ENCODE data around the gene CNTN3. TPM values are rescaled to one million over a fixed set of nuclear protein-coding genes. Genes with fewer than 3 reads are reported as not detected.

Gene CNTN3
- total and polyA plus RNA-seq, 2 of the 13 experiments (the other 11 are each of a cell fraction or from before 2014, with no cell fraction given): not detected

- no peak overlapping the region for H3K9ac ChIP-seq (ENCODE audit: insufficient read depth, low read depth, low read length)
- no peaks in the 10 kb centered on the region for H4K20me1 ChIP-seq (ENCODE audit: insufficient read depth, low read length)
- TF ChIP-seq PAXIP1 (CRISPR knock-in tag; conservative IDR thresholded peaks at IDR 0.05): no peak
- no peak for TF ChIP-seq DRAP1 (CRISPR knock-in tag; IDR thresholded peaks at IDR 0.05)
- no peak for TF ChIP-seq ZNF383 (CRISPR knock-in tag; IDR thresholded peaks at IDR 0.05; ENCODE audit: borderline replicate concordance)
- no peaks in the 10 kb centered on the region for H3K36me3 ChIP-seq (replicated peaks in 1 of 2; ENCODE audit: control insufficient read depth in 1 of 2, insufficient read depth in 2 of 2, low read length in 2 of 2)
- H3K4me1 ChIP-seq (ENCODE audit: insufficient read depth, low read length): no peaks in the 10 kb centered on the region
- no peak for DNase-seq (ENCODE audit: low spot score)
- no peak for ATAC-seq
- no peak overlapping the region for H3K4me3 ChIP-seq (replicated peaks in 1 of 3; ENCODE audit: insufficient read depth in 1 of 3, low read depth in 2 of 3, low read length in 3 of 3)
- ChIA-PET CTCF (ENCODE audit: low intra/inter-chr PET ratio, low total read pairs) (no interaction called here), POLR2A (no interaction called here)
- in situ Hi-C loops (cut with HindIII; ENCODE audit: extremely low pct_ligation_motif_present, low pct_unique_long_range_greater_than_20kb) (no loop called here), intact Hi-C loops (cut with micrococcal nuclease; ENCODE audit: unreplicated experiment) (no loop called here)
- H3K9me3 ChIP-seq (ENCODE audit: low read length): peaks cover 24% of the 10 kb centered on the region
- H3K27ac ChIP-seq (ENCODE audit: extremely low read length, insufficient read depth, low read length): no peak overlapping the region
- BruUV-seq (replicated peaks): no TSS peak
- no peak overlapping the region for H3K4me2 ChIP-seq (ENCODE audit: low read depth, low read length)
- no peaks in the 10 kb centered on the region for H3K27me3 ChIP-seq (ENCODE audit: control insufficient read depth in 1 of 2, insufficient read depth in 2 of 2, low read length in 2 of 2)
- no peak for FAIRE-seq
- H2AFZ ChIP-seq (ENCODE audit: low read length): no peak overlapping the region
- H3K79me2 ChIP-seq (ENCODE audit: insufficient read depth, low read length): no peaks in the 10 kb centered on the region
- WGBS (ENCODE audit: low lambda C conversion rate): 41% methylated on average over 4 of the region's 4 CpGs
Observed at GRCh38 chr3:74571118-74571517, 43.3 kb downstream of the CNTN3 start.

Measured in HepG2 (cell line).